Gastrocnemius medialis (tissue), 4 donors: Measurements from ENCODE around the gene MYO1E.

Source experiments
- POLR2A ChIP-seq, 2 donors: fragments of 450-650 bp; IDR thresholded peaks; one replicate each; pipeline ENCODE4 v1.6.1; 2017; ENCODE audit warnings: antibody characterized with exemption in 2 of 2, mild to moderate bottlenecking in 2 of 2, moderate library complexity in 2 of 2
- TF ChIP-seq, protein P1 (sequence below), 5 experiments: fragments of 450-650 bp in 3 of 5; fragments of 200-600 bp in 2 of 5; sonication (generic) in 2 of 5; IDR thresholded peaks in 4 of 5; conservative IDR thresholded peaks in 1 of 5; 1 replicate in 4 of 5; 2 replicates in 1 of 5; pipeline ENCODE4 v1.5.1; 2016 to 2019; ENCODE audit warnings: antibody characterized with exemption in 5 of 5, mild to moderate bottlenecking in 3 of 5, moderate library complexity in 3 of 5

DNA sequence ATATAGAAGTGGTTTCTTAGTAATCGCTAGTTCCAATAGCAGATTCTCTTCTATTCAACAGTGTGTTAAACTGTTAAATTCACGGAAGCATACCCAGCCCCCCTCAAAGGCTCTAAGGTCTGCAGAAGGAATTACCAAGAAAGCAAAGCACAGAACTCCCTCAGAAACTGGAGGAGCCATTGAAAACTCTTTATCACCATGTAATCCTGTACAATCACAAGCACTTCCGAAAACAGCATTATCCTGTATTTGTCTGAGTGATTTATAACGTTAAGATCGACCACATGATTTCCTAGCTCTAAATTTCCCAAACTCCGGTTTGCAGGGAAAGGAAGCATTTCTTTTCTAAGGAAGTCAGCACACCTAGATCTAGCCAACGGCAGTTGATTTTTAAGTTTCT is 20.0 kb downstream of the MYO1E start:
- no peak for TF ChIP-seq POLR2A (IDR thresholded peaks at IDR 0.05)
- TF ChIP-seq, protein P1, sequence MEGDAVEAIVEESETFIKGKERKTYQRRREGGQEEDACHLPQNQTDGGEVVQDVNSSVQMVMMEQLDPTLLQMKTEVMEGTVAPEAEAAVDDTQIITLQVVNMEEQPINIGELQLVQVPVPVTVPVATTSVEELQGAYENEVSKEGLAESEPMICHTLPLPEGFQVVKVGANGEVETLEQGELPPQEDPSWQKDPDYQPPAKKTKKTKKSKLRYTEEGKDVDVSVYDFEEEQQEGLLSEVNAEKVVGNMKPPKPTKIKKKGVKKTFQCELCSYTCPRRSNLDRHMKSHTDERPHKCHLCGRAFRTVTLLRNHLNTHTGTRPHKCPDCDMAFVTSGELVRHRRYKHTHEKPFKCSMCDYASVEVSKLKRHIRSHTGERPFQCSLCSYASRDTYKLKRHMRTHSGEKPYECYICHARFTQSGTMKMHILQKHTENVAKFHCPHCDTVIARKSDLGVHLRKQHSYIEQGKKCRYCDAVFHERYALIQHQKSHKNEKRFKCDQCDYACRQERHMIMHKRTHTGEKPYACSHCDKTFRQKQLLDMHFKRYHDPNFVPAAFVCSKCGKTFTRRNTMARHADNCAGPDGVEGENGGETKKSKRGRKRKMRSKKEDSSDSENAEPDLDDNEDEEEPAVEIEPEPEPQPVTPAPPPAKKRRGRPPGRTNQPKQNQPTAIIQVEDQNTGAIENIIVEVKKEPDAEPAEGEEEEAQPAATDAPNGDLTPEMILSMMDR (IDR thresholded peaks at IDR 0.05 in 4 of 5, conservative IDR thresholded peaks at IDR 0.05 in 1 of 5) = no peak
